PC-9 (cell line): Measurements from ENCODE around the gene ZNF763.
"Not testable (repeated sequence)": the region's sequence is repeated elsewhere in the genome, so short reads cannot be mapped to it uniquely, and the experiment has no call there.

ENCODE experiments used
- EZH2 ChIP-seq: fragments of 200-600 bp; sonication (generic); IDR thresholded peaks from 2 replicates; pipeline ENCODE4 v1.8.0; 2017; ENCODE audit warnings: antibody characterized with exemption, low read depth
- TF ChIP-seq, protein P1 (sequence below): fragments of 200-600 bp; sonication (generic); conservative IDR thresholded peaks from 2 replicates; pipeline ENCODE4 v1.6.1; 2017; ENCODE audit warnings: mixed run types, antibody characterized with exemption, mild to moderate bottlenecking, moderate library complexity

DNA sequence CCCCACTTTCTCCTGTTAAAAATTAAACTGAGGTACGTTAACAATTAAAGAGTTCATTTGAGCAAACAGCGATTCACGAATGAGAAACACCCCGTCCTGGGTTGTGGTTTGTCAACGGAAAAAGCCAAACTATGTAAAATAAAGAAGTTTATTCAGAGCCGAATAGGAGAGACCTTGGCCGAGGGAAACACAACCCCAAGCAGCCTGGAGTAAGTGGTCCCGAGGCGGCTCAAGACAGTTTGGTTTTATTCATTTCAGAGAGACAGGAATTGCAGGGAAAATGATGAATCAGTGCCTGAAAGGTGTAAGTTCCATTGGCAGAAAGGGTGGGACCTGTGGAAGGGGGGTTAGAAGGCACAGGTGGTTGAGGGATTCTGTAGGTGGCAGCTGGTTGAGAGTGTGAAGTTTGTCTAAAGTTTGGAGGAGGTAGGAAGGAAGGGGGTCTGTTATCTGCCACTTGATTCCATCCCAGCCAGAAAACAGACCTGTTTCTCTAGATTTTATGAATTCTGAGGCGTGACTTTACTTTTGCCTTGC is 39.1 kb upstream of the ZNF763 start:
- TF ChIP-seq, protein P1, sequence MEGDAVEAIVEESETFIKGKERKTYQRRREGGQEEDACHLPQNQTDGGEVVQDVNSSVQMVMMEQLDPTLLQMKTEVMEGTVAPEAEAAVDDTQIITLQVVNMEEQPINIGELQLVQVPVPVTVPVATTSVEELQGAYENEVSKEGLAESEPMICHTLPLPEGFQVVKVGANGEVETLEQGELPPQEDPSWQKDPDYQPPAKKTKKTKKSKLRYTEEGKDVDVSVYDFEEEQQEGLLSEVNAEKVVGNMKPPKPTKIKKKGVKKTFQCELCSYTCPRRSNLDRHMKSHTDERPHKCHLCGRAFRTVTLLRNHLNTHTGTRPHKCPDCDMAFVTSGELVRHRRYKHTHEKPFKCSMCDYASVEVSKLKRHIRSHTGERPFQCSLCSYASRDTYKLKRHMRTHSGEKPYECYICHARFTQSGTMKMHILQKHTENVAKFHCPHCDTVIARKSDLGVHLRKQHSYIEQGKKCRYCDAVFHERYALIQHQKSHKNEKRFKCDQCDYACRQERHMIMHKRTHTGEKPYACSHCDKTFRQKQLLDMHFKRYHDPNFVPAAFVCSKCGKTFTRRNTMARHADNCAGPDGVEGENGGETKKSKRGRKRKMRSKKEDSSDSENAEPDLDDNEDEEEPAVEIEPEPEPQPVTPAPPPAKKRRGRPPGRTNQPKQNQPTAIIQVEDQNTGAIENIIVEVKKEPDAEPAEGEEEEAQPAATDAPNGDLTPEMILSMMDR, result not testable (repeated sequence)
- TF ChIP-seq EZH2, result not testable (repeated sequence)
